HG02973 (cell line): ENCODE data around the gene SEC22A.
"Not testable (repeated sequence)": the region's sequence is repeated elsewhere in the genome, so short reads cannot be mapped to it uniquely, and the experiment has no call there.

Experiments used
- ATAC-seq: cut with Tn5 transposase; IDR thresholded peaks from one replicate; pipeline ENCODE4 v1.9.1; 2021; ENCODE audit warnings: moderate library complexity; ENCODE audit not compliant: unreplicated experiment

The SEC22A gene

DNA sequence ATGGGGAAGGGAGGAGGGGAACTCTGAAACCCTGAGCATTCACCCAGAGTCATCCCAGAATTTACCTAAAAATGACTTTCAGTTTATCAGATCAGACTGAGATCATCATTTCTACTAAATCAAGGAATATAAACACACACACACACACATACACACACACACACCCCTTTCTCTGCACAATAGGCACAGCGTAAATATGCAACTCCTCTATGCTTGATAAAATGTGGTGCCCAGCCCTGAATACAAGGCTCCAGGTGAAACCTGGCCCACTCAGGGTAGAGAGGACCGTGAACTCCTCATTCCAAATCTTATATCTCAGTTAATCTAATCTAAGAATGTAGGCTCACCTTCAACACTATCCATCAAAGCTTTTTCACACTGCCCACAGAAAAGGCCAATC lies 31.8 kb upstream of the SEC22A start:
- ATAC-seq, result no peak

DNA sequence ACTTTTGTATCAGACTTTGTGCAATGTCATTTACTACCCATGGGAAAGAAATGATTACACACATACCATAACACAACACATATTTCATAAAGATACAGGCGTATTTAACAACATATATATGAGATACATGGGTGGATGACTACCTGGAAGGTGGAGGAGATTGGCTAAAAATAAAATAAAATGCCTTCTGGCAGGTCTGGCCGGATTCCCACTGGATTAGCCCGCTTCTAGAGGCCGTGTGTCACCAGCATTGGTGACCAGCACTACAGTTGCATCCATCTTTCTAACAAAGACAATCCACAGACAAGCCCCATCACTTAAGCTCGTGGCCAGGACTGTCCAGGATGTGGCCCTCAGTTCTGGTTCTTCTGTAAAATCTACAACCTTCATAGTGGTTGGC lies 21.0 kb upstream of the SEC22A start:
- no peak for ATAC-seq

DNA sequence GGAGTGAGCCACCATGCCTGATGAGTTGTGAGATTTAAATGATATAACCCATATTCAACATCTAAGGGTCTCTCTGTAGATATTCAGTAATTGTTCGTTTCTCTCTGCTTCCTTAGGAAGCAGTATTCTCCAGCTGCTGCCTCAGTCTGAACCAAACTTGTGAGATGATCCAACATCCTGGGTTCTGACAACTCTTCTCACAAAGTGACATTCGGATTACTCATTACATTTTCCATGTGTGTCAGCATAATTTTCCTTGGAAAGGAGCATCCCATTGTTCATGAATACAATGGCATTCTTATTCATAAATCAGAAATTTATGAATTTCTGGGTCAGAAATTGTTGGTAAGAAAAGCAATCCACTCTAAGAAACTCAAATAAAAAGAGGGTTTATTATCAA lies 15.0 kb upstream of the SEC22A start:
- no peak for ATAC-seq

DNA sequence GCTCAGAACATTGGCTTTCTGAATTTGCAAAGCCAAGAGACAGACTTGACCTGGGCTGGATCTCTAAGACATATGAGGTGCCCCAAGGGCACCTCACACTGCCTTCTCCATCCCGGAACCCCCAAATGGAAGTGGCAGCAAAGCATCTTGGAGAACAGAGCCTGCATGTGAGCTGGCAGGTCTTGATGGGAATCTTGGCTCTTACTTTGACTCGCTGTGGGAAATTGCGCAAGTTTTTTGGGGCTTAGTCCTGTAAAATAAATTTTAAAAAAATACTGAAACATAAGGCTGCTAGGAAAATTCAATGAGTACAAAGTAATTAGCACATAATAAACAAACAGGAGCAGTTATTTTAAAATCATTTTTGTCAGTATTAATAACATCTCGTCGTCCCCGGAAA lies 13.7 kb upstream of the SEC22A start:
- ATAC-seq, result no peak

- ATAC-seq, result no peak
These were observed 8.2 kb upstream of the SEC22A start for GRCh38 chr3:123193448-123194101.

GRCh38 chr3:123194552-123194951 lies 7.2 kb upstream of the SEC22A start:
- no peak for ATAC-seq

- ATAC-seq, result no peak
These were observed 3.4 kb upstream of the SEC22A start for GRCh38 chr3:123198372-123198771.

- ATAC-seq, result no peak
These were observed 553 bp upstream of the SEC22A start for GRCh38 chr3:123201223-123201556.

DNA sequence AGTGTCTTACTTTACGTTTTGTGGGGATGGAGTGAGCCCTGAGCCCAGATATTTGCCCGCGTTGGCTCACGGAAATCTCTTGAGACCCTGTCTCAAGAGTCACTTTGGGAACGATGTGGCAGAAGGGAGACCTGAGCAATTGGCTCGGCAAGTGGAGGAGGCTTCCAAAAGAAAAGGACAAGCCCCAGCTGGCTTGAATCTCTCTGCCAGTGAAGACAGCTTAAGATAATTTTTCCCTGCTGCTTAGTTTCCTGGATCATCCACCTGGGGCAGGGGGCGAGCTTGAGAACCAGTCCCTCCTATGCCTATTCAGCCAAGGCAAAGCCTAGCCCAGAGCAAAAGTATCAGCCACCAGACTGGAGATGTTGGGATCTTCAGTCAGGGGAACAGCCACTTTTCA lies 708 bp downstream of the SEC22A start:
- no peak for ATAC-seq

GRCh38 chr3:123218990-123219389 lies 17.2 kb downstream of the SEC22A start:
- no peak for ATAC-seq

GRCh38 chr3:123221369-123221768 lies 19.6 kb downstream of the SEC22A start:
- not testable (repeated sequence) for ATAC-seq

DNA sequence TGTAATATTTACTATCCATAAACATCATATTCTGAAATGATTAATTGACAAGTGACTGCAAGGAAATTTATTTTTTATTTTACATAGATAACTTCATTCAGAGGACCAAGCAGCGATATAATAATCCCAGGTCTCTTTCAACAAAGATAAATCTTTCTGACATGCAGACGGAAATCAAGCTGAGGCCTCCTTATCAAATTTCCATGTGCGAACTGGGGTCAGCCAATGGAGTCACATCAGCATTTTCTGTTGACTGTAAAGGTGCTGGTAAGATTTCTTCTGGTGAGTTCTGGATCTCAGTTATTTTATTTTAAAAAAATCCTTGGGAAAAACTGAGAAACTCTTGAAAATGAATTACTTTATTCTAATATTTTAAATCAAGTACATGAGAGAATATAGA lies 23.3 kb downstream of the SEC22A start:
- ATAC-seq, result no peak

- ATAC-seq, result no peak
These were observed 24.8 kb downstream of the SEC22A start for GRCh38 chr3:123226549-123226948.

- no peak for ATAC-seq
These were observed 27.4 kb downstream of the SEC22A start for GRCh38 chr3:123229145-123229544.

- ATAC-seq, result no peak
These were observed 35.2 kb downstream of the SEC22A start for GRCh38 chr3:123236902-123237301.

GRCh38 chr3:123239186-123239585 lies 37.4 kb downstream of the SEC22A start:
- ATAC-seq, result not testable (repeated sequence)

DNA sequence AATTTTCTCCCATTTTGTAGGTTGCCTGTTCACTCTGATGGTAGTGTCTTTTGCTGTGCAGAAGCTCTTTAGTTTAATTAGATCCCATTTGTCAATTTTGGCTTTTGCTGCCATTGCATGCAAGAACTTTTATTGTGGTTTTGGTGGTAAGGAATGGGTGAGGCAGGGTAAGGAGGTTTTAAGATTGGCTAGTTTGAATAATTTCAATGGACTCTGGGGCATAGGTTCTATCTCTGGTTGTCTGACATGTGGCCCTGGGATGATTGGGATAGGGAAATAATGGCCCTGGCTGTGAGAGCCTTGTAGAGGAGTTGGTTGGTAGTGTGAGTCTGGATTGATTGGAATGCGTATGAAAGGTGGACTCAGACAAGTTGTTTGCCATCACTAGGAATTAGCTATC lies 38.0 kb downstream of the SEC22A start:
- ATAC-seq, result no peak

DNA sequence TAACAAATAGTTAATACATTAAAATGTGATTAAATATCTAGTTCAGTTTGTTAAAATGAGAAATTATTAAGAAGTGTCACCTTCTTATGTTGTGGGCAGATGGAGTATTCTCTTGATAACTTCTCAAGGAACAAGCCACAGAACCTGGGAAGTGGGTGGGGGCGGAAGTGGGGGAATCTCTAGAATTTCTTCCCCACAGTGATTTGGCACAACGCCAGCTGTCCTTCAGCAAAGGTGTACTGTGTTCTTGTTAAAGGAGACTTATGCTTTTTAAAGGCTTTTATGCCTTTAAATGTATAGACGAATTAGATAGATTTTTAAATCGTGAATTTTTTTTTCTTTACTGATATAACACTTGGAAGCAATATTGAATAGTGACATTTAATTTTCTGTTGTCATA lies 42.4 kb downstream of the SEC22A start:
- no peak for ATAC-seq

DNA sequence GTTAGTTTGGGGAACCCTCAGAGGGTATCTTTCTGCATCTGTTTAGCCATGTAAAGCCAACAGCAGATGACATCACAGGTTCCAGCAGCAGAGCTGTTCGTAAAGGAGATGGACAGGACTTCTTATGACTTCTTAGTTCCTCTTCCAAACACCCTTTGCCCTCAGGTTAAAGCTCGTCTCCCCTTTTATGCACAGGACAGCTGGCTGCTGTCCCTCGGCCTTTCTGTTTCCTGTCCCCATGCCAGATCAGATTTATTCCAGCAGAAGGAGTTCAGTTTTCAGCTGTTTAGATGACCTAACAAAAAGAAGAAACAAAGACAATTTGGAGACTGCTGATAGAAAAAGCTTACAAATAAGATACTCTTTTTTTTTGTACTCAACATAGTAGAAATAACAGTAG lies 45.1 kb downstream of the SEC22A start:
- no peak for ATAC-seq

DNA sequence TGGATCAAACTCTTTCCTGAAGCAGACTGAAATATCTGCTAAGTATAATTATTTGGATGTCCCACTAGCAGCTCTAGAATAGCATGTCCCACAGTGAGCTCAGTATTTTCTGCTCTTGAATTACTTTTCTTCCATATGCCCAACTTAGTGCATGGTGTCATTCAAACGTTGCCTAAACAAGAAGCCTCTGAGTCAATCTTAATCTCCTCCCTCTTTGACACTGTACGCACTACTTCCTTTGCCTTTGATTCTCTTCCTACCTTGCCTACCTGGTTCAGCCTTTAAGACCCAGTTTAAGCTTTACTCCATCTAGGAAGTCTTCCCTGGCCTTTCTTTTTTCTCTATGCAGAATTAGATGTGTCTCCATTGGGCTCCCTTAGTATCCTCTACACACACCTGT lies 54.5 kb downstream of the SEC22A start:
- no peak for ATAC-seq

GRCh38 chr3:123258359-123258758 lies 56.6 kb downstream of the SEC22A start:
- ATAC-seq, result no peak

DNA sequence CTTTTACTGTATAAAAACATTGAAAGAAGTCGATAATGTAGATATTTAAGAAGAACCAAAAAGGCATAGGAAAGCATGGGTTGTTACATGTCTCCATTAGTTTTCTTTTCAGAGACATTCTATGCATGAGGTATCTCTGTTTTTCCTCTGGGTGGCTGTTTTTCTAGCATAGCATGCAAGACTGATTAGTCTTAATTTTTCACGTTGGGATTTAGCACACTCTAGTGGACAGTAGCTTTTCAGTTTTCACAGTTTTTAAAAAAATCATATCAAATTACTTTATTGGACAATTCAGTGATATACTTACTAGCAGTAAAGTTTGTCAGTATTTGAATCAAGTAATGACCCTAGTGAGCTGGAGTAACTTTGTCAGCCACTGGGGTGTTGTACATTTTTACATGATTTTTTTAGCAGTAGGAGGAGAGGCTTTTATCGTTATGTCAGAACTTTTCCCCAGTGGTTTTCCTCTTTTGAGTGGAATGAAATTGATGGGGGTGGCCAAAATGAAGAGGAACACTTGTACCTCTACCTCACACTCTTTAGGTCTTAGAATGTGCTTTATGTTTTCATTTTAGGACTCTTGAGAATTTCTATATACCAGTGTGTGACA lies 57.2 kb downstream of the SEC22A start:
- ATAC-seq, result no peak

GRCh38 chr3:123261666-123262065 lies 59.9 kb downstream of the SEC22A start:
- ATAC-seq, result no peak
